Activated CD4-positive, alpha-beta T cell treated with anti-CD3 and anti-CD28 coated beads, Interleukin-2, amount 50 U/mL, for 48 hours (primary cell): Measurements from ENCODE around the gene IMMP2L.

Experiments
- DNase-seq, 2 experiments: peaks; one replicate each; pipeline ENCODE4 v3.0.0-alpha.2; 2020

IMMP2L gene

DNA sequence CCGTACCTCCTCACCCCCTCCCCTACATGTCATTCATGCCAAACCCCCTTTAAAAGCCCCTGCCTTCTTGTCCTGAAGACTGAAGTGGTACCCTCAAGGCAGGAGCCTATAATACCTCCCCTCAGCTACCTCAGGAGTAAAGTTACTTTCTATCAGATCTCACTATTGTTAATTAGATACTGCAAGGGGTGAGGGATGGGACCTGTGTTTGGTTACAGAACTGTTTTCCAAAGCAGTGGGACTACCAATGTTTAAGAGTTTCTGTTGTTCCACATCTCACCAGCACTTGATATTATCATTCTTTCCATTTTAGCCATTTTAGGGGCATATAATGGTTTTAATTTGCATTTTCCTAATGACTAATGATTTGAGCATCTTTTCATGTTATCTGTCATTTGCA, 668.2 kb downstream of the IMMP2L start:
- DNase-seq: no peak

DNA sequence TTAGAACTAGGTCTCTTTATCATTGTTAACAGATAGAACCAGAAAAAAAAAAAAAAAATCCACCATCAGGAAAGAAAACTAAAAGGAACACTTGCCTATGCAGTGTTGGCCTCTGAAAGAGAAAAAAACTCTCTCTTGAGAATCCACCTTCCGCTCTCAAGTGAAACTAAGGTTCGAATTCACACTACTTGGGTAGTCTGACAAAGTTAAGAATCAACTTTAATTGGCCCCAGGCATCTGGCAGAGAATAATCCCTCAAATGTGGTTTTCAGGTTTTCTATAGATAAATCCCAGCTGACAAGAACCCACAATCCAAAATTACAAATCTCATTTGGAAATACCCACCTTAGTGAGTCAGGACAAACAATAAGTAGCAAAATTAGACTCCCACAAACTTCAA, 671.1 kb downstream of the IMMP2L start:
- DNase-seq: no peak

DNA sequence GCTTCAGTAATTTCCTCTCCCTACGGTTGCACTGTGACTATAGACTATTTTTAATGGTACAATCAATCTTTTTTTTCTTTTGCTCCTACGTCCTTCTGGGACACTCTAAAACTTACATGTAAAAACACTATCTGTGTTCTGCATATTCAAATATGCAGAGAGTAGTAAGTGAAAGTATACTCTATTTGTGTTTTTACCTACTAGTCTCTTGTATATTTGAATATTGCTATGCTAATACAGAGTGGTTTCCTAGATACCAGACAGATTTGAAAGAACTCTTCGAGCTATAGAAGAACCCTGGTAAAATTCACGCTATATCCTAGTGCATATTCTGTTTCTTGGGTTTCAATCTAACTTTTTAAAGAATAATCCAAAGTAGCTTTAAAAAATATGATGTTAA, 672.2 kb downstream of the IMMP2L start:
- DNase-seq: no peak

DNA sequence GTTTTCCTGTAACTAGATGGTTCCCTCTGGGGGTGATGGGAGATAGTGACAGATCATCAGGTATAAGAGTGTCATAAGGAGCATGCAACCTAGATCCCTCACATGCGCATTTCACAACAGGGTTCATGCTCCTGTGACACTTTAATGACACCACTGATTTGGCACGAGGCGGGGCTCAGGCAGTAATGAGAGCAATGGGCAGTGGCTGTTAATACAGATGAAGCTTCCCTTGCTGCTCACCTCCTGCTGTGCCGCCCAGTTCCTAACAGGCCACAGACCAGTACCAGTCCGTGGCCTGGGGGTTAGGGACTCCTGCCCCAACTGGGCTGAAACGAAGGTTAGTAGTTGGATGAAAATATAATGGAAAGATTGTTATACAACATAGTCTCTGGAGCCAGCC, 673.0 kb downstream of the IMMP2L start:
- no peak for DNase-seq

DNA sequence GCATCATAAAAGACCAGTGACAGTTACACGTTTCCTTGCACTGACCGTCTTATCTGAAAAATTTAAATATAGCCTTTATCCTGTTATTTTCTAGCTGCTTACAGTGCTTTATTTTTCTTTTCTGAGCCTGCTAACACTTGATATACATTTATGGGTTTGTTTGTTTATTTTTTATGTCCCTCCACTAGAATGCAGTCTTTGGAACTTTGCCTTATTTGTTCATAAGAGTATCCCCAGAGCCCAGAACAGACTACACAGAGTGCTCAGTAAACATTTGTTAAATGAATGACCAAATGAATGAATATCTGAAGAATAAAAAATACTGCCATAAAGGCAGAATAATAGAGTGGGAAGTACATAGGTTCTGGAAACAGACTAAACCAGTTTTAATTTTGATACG, 673.7 kb downstream of the IMMP2L start:
- no peak for DNase-seq

DNA sequence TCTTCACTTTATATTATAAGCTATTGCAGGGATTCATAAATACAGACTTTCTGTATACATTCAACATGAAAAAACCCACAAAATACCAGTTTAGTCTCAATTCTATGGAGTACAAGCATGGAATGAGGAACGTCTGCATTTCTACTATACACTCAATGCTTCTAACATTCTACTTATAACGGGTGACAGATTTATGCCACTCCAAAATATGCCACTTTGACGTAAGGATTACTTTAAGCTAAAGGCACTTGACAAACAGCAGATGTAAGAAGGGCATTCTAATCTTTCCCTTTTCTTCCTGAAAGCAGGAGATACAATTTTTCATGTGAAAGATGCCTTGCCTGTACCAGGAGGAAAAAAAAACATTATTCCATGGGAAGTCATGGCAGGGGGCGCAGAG, 676.8 kb downstream of the IMMP2L start:
- no peak for DNase-seq

DNA sequence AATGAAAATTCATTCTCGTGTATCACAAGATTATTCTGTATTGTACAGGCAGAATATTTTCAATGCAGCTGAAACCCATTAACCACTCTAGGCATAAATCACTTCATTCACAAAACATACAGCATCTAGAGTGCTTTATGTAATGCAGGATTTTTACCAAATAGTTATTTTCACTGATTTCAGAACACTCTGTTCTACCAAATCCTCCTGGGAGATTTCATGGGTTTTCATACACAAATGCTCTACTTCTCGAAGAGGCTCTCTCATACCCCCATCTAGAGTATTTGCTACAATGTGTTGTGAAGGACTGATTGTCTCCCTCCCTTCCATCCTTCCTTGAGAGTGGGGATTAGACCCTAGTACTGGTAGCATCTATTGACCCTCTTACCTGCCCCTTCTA, 680.6 kb downstream of the IMMP2L start:
- DNase-seq: no peak

DNA sequence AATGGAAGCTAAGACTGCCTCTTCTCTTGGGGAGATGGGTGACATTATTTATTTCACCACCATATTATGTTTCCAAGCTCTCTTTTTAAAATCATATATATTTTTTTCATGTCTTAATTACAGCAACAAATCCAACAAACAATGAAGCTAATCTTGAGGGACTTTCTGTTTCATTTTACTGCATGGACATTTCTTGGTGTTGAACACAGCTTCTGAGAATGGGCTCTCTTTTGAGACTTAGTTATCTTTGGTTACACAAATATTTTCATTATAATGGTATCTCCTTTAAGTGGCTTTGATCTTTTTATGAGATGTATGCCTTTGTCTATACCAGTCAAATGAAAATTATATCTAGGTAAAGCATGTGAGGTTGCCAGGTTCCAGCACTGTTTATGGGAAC, 681.3 kb downstream of the IMMP2L start:
- DNase-seq: no peak

DNA sequence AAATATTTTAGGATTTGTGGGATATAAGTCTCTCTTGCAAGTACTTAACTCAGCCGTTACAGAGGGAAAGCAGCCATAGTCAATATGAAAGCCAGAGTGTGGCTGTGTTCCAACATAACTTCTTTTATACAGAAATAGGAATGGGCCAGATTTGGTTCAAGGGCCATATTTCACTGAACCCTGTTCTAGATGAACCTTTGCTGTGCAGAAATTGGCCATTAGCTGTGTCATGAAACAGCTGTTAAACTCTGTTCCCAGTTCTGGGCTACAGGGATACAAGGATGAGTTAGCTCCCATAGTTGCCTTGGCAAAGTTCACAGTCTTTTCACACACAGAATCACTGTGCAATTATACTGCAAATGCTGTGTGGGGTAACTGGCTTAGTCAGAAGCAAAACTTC, 685.3 kb downstream of the IMMP2L start:
- no peak for DNase-seq

DNA sequence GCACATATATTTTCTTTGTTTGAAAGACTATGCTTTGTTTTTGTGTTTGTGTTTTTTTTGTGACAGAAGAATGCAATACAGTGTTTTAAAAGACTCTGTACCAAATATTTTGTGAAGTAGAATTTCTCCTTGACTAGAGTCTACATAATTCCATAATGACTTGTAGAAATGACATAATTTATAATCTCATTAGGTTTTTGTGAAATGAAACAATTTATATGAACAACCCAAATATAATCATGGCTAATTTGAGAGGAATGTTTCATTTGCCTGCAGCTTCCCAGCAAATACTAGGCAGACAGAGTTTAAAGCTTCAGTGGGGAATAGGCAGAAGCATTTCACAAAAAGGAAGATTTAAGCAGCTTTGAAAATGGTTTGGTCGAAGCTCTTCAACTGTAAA, 686.9 kb downstream of the IMMP2L start:
- DNase-seq: no peak

DNA sequence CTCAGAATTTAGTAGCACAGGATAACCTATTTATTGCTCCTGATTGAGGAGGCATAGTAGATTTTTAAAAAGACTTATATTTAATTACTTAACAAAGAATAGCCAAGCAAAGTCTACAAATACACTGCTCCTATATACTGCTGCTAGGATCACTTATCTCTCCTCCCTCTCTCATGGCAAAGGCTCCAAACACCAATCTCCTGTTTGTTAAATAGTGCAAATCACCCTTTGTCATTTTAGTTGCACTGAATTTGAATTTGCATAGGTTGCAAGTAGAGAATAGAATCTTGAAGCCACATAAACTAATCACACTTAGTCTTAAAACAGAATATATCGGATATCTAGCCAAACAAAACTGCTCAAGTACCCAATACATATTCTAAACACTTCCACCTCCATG, 690.4 kb downstream of the IMMP2L start:
- no peak for DNase-seq

DNA sequence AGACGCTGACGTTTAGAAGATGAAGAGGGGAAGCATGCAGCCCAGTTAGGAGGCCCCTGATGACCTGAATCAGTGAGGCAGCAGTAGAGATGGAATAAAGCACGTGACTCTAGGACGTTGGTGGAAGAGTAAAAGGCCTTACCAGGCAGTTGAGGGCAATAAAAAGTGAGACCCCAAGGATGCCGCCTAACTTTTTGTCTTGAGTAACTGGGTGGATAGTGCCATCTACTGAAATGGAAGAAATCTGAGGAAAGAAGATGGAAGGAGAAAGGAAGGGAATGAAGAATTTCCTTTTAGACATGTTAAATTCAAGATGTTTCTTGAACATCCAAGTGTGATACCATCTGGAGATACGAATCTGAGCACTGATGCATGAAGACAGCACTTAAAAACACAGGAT, 691.4 kb downstream of the IMMP2L start:
- DNase-seq: no peak

DNA sequence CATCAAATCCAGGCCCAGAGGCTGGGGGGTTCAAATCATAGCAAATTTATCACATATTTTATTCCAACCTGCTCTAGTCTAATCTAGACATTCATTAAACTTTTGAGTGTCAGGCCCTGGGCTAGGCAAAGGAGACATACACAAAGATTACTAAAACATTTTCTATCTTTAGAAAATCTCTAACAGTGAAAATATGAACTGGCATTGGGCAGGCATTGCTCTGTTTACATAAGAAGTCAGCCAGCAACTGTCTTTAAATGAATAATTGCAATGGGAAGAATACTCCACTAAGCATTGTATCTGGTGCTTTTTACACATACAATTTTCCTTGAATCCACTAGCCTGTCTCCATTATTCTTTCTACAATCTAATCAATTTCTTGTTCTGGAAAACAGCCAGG, 693.8 kb downstream of the IMMP2L start:
- DNase-seq: no peak

DNA sequence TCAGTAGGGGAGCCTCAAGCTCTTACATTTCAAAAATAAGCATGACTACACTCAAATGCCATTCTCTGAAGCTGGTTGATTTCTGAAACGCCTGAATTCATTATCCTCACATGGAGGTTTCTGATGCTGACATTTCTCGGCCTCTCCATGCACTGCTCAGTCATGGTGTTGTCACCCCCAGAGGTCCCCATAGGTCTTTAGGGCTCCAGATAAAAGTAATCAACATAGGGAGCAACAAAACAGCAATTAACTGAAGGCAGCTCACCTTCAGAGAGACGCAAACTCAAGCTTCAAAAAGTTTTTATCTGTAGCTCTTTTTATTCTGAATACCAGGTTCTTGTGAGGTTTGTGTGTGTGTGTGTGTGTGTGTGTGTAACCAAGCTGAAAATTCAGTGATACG, 694.5 kb downstream of the IMMP2L start:
- no peak for DNase-seq

DNA sequence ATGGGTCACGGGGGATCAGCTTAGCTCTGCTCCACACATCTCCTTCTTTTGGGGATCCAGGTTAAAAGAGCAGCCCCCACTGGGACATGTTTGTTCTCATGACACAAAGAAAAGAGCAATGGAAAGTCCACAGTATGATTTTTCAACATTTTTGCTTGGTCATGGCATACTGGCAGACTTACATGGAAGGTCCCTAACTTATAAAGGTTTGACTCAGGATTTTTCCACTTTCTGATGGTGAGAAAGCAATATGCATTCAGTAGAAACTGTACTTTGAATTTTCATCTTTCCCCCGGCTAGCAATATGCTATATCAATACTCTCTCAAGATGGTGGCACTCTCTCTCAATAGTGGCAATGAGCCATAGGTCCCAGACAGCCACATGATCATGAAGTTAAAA, 699.0 kb downstream of the IMMP2L start:
- DNase-seq: no peak

DNA sequence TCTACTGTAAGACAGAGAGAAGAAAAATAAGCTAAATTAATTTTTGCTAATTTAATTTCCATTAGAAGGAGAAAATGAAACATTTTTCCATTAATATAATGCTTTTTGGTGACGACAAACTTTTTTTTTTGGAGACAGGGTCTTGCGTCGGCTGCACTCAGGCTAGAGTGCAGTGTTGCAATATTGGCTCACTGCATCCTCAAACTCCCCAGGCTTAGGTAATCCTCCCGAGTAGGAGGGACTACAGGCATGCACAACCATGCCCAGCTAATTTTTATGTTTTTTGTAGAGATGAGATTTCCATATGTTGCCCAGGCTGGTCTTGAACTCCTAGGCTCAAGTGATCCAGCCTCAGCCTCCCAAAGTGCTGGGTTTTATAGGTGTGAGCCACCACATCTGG, 701.1 kb downstream of the IMMP2L start:
- no peak for DNase-seq

DNA sequence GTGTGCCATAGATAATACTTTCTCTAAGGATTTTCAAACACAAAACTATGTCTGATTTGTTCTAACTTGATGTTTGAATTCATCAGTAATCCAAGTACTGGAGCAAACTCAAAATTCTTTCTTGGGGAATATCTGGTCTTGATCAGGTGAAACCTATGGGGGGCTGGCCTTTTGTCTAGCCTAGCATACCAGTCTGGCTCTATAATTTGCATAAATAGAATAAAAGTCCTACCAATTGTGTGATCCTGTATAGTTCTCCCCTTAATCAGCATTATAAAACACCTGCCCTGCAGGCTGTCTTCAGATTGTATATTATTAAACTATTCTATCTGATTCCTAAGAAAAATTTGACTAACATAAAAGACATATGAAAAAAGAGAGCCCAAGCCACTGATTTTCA, 705.2 kb downstream of the IMMP2L start:
- no peak for DNase-seq

DNA sequence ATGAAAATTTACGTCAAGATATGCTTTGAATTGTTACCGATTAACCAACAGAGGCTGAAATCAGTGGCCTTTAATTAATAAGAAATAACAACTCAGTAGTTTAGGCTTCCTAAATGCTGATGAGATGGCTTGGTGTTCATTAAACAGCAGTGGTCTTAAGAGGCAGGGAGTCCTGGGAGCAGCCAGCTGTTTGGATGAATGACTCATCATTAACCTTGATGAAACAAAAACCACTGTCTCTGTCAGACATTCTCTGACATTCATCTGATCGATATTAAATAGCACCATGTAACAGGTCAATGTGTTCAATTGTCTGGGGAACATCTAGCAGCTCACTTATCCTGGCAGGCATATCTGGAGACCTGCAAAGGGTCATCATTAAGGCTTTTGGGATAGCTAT, 705.6 kb downstream of the IMMP2L start:
- DNase-seq: no peak

DNA sequence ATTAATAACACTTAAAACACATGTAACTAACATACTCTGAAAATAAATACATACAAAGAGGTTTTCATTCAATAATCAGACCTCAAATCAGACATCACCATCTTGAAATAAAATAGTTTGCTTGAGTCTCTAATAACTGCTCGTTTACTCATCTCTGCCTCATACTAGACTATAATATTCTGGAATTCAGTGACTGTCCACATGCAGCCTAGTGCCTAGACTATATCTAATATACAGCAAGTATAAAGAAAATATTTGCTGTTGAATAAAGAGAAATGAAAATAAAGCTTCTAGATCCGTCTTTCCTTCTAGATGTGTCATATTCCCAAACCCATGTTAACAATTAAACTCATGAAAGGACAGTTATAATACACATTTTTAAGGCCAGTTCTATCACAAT, 707.6 kb downstream of the IMMP2L start:
- DNase-seq: no peak

DNA sequence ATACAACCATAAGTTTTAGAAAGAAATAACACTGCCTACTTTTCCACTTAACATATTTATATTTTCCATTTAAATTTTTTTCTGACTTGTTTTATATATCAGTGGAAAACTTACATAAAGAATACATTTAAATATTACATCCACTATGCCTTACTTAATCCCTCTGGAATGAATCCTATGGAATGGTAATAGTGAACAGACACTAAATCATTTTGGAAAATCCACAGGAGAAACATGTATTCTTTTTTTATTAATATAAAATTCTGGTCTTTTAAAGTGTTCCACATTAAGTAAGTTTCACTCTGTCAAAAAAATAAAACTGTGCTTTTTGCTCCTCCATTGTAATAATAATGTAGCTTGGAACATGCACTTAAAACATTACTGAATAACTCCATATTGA, 708.1 kb downstream of the IMMP2L start:
- no peak for DNase-seq

DNA sequence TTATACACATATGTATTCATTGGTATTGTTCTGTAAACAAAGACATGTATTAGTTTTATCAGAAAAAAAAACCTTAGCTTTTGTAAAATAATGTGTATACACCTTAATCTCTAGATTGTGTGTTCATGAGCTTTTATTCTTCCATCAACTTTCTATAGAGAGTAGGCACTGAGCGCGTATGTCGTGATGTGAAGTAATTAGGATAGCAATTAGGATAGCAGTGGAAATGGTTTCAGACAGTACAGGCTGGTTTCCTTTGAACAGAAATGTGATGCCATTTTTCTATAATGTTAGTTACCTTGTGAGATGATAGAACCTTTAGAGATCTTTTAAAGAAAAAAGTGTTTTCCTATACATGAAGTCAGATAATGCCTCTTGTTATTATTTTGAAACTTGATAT, 709.0 kb downstream of the IMMP2L start:
- DNase-seq: no peak

DNA sequence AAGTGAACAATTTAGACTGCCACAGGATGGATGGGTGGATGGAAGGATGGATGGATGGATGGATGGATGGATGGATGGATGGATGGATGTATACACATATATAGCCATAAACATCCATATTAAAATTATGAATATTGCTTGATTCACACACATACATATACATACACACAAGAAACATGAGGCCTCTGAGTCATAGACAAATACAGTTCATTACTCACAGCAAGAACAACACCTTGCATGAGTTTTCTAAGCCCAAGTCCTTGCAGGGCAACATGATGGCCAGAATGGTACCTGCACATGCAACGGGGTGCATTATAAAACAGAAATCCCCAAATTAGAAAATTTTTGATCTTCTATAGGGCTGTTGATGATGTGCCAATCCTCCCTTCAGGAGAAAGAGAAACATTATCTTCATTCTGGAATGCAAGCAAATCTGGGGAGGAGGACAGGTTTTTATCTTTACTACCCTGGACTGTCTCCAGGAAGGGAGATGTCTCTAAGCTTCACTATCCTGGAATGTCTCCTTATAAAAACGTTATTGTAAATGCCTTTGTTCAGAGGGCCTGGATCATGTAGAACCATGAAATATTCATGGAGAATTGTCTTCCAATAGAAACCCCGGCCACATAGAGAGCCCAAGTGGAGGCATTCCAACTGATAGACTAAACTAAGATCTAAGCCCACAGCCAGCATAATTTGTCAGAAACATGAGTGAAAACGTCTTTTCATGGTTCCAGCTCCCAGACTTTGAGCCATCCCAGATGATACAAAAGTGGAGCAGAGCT, 709.9 kb downstream of the IMMP2L start:
- DNase-seq: no peak

DNA sequence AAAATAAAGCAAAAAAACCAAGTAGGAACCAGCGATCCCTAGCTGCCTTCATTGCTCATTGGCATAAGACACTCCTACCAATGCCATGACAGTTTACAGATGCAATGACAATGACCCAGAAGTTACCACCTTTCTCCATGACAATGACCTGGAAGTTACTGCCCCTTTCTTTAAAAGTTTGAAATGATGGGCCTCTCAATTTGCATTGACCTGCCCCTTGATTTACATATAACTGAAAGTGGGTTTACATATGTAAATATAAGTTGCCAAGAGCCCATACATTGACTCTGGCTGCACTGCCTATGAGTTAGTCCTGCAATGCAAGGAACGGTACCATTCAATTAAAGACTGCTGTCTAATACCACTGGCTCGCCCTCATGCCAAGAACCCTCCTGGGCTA, 712.1 kb downstream of the IMMP2L start:
- DNase-seq: no peak

DNA sequence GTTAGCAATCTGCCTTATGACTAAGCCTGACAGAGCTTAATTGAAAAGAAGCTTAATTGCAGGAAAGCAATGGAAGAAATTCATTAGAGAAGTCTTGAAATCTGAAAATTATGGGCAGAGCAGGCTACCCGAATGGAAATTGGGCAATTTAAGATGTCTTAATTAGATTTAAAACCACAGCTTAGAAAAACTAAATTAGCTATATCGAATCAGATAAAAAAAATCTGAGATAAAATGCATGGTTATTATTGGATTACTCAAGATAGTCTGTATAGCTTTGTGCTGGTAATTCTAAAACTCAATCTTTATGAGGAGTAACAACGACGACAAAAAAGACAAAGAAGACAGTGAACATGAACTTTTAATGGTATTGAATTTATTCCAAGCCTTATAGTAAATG, 719.5 kb downstream of the IMMP2L start:
- no peak for DNase-seq

DNA sequence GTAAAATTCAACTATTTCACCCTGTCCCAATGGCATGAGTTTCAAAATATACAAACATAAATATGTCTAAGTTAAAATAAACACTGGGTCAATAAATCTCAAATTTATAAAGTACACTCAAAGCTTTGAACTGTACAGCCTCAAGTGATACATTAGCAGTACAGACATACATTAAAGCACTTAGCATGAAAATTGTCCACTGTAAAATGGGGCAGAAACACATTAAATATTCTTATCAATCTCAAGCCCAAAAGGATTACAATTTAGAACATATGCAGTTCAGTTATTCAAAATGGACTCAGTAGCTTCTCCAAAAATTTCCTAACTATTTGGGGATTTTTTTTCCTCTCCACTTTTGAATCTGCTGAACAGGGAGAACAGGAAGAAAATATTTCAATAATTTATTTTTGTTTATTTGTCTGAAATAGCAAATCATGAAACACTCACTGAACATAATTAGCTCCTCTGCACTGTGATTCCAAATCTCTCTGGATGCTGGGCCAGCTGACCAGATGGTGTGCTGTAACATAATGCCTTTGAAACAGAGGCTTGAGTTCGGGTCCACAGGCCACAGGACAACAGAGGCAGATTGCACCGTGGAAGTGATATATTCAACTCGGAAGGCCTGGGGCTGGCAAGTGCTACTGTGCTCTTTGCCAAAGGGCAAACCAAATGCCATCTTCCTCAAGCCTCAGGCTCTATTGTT, 720.3 kb downstream of the IMMP2L start:
- no peak for DNase-seq
